GM12891 (cell line): ENCODE results near the gene GPR42.

Experiments used
- POLR2A ChIP-seq: IDR thresholded peaks from 2 replicates; pipeline ENCODE4 v1.6.1; 2011; ENCODE audit warnings: low read depth, low read length, control low read depth
- POLR2AphosphoS5 ChIP-seq: IDR thresholded peaks from 2 replicates; pipeline ENCODE4 v1.6.1; 2011; ENCODE audit warnings: low read depth, low read length, control low read depth
- SPI1 ChIP-seq: IDR thresholded peaks from 2 replicates; pipeline ENCODE4 v1.6.1; 2011; ENCODE audit warnings: low read depth, low read length, control low read depth
- TAF1 ChIP-seq: IDR thresholded peaks from 2 replicates; pipeline ENCODE4 v1.6.1; 2011; ENCODE audit warnings: low read depth, low read length, control low read depth

DNA sequence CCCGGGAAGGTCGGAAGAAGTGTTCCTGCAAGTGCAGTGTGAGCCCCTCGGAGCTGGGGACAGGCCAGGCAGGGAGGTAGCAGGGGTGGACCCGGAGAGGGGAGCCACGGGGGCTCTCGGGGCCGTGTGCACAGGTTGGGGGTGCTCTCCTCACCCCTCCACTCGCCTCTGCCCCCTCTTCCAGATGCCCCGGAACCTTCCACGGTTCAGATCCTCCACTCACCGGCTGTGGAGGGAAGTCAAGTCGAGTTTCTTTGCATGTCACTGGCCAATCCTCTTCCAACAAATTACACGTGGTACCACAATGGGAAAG lies 32.9 kb upstream of the GPR42 start:
- no peak for TF ChIP-seq POLR2A
- no peak for TF ChIP-seq POLR2AphosphoS5
- TF ChIP-seq TAF1 = no peak
- TF ChIP-seq SPI1 = no peak
